Osteoblast (primary cell): Measurements from ENCODE around the gene PLEKHG4B. TPM values are rescaled to one million over a fixed set of nuclear protein-coding genes. Genes with fewer than 3 reads are reported as not detected.
A peak's percentile ranks its signal among the peaks of the same experiment; 100 is the strongest.

Experiments used
- DNase-seq: peaks from one replicate; pipeline ENCODE4 v3.0.0; 2011; ENCODE audit warnings: low spot score, mixed read lengths; ENCODE audit not compliant: insufficient read length; ENCODE audit errors: missing footprints
- H2AFZ ChIP-seq: 2 replicates; pipeline ENCODE4 v1.6.0; 2011; ENCODE audit warnings: mild to moderate bottlenecking, low read length
- H3K27ac ChIP-seq: 2 replicates; pipeline ENCODE4 v1.5.1; 2011; ENCODE audit warnings: mild to moderate bottlenecking, low read depth, low read length, moderate library complexity
- H3K27me3 ChIP-seq: 2 replicates; pipeline ENCODE4 v1.6.0; 2012; ENCODE audit warnings: mild to moderate bottlenecking, control low read depth, inconsistent platforms, low read length, moderate library complexity; ENCODE audit not compliant: insufficient read depth
- H3K36me3 ChIP-seq: 2 replicates; pipeline ENCODE4 v1.5.1; 2011; ENCODE audit warnings: mild to moderate bottlenecking, low read length, control low read depth, moderate library complexity; ENCODE audit not compliant: insufficient read depth
- H3K4me1 ChIP-seq: 2 replicates; pipeline ENCODE4 v1.5.1; 2011; ENCODE audit warnings: mild to moderate bottlenecking, low read length, control low read depth, moderate library complexity; ENCODE audit not compliant: insufficient read depth
- H3K4me2 ChIP-seq: 2 replicates; pipeline ENCODE4 v1.6.0; 2011; ENCODE audit warnings: mild to moderate bottlenecking, low read length; ENCODE audit not compliant: insufficient read depth
- H3K4me3 ChIP-seq: fragments of 200-600 bp; sonication (generic); 3 replicates; pipeline ENCODE4 v1.5.1; 2012; ENCODE audit warnings: mild to moderate bottlenecking, low read length, inconsistent platforms; ENCODE audit not compliant: insufficient read depth
- H3K79me2 ChIP-seq: 2 replicates; pipeline ENCODE4 v1.6.0; 2012; ENCODE audit warnings: mild to moderate bottlenecking, low read length, control low read depth, inconsistent platforms; ENCODE audit not compliant: insufficient read depth
- H3K9me3 ChIP-seq: 2 replicates; pipeline ENCODE4 v1.5.1; 2011; ENCODE audit warnings: low read depth, low read length, control low read depth
- H4K20me1 ChIP-seq: 2 replicates; pipeline ENCODE4 v1.6.0; 2012; ENCODE audit warnings: mild to moderate bottlenecking, low read length, control low read depth; ENCODE audit not compliant: insufficient read depth
- total RNA-seq: library from RNA; depleted of rRNA; stranded (reverse); fragments of >200 nt; gene quantifications from 2 replicates; pipeline ENCODE4 v1.2.3, GENCODE V29; 2012
- TF ChIP-seq, protein P1 (sequence below): IDR thresholded peaks from 2 replicates; pipeline ENCODE4 v1.5.1; 2011; ENCODE audit warnings: mild to moderate bottlenecking, low read depth, low read length, moderate library complexity; ENCODE audit errors: extremely low read depth

The PLEKHG4B gene
- total RNA-seq, 1 donor: 0.36 TPM

DNA sequence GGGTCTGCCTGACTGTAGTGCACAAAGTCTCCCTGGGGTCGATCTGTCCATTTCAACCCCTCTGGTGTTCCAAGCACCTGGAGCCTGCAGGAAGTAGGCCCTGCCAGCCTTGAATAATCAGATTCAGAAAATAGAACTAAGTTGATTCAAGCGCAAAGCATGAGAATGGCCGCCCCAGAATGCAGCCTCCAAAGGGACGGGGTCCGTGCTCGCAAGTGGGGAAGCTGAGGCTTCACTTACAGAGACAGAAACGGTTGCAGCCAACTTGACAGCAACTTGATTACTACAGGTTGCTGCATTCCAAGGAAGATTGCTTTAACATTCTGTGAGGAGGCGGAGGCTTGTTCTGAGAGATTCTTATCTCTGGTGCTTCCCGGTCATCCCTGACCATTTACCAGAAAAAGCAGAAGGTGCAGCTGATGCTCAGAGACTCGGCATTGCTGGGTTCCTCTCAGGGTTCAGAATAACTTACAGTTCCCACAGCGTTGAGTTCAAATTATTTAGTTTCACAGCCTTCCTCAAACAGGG, 84.4 kb downstream of the PLEKHG4B start:
- no peak overlapping the region for H3K27ac ChIP-seq
- no peaks in the 10 kb centered on the region for H3K36me3 ChIP-seq
- no peak overlapping the region for H3K4me2 ChIP-seq
- no peak overlapping the region for H3K4me3 ChIP-seq
- DNase-seq: peak; percentile 39
- H2AFZ ChIP-seq: no peak overlapping the region
- H3K27me3 ChIP-seq: peaks cover 39% of the 10 kb centered on the region
- H3K4me1 ChIP-seq: no peaks in the 10 kb centered on the region
- TF ChIP-seq, protein P1, sequence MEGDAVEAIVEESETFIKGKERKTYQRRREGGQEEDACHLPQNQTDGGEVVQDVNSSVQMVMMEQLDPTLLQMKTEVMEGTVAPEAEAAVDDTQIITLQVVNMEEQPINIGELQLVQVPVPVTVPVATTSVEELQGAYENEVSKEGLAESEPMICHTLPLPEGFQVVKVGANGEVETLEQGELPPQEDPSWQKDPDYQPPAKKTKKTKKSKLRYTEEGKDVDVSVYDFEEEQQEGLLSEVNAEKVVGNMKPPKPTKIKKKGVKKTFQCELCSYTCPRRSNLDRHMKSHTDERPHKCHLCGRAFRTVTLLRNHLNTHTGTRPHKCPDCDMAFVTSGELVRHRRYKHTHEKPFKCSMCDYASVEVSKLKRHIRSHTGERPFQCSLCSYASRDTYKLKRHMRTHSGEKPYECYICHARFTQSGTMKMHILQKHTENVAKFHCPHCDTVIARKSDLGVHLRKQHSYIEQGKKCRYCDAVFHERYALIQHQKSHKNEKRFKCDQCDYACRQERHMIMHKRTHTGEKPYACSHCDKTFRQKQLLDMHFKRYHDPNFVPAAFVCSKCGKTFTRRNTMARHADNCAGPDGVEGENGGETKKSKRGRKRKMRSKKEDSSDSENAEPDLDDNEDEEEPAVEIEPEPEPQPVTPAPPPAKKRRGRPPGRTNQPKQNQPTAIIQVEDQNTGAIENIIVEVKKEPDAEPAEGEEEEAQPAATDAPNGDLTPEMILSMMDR: no peak
- H3K79me2 ChIP-seq: no peaks in the 10 kb centered on the region
- H3K9me3 ChIP-seq: no peaks in the 10 kb centered on the region
- no peaks in the 10 kb centered on the region for H4K20me1 ChIP-seq

DNA sequence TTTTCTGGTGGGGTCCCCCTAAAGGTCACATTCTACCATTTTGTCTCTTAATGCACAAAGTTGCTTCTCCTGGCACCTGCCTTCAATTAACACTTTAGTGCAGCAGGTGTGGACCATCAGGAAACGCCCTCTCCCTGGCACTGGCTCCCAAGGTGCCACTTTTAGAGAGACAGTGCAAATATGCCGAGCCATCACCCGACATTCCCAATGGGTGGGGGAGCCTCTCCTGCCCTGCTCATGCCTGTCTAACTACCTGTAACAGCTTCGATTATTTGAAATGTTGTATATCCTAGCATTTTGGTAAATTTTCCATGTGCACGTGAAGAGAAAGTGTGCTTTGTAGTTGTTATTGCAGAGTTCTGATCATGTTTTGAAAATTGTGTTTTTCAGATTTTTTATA, 86.1 kb downstream of the PLEKHG4B start:
- no peaks in the 10 kb centered on the region for H3K9me3 ChIP-seq
- H3K4me1 ChIP-seq: no peaks in the 10 kb centered on the region

DNA sequence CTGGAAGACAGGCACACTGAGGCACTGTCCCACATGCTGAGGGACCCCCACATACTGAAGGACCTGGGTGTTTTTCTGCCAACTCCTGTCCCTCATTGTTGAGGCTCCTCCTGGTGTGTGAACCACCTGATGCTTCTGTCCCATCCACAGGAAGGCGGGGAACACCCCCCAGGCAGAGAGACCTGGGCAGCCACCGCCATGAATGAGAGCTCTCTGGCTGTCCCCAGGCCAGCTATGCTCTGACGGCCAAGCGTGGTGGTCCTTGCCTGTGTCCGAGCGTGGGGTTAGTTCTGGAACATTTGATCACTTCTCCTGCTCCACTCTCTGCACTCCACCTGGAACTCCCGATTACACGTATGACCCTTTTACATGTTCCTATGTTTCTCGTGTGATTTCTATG, 87.4 kb downstream of the PLEKHG4B start:
- no peak overlapping the region for H2AFZ ChIP-seq
- TF ChIP-seq, protein P1: no peak
- no peaks in the 10 kb centered on the region for H3K36me3 ChIP-seq

More for the DNA sequence above, 86.1 kb downstream of the PLEKHG4B start:
- Histone ChIP-seq H3K4me2 (no peak overlapping the region), H3K27ac (no peak overlapping the region), H3K4me3 (no peak overlapping the region), H3K79me2 (no peaks in the 10 kb centered on the region), H3K36me3 (no peaks in the 10 kb centered on the region), H4K20me1 (no peaks in the 10 kb centered on the region), H2AFZ (no peak overlapping the region), H3K27me3 (peaks cover 39% of the 10 kb centered on the region)
- TF ChIP-seq, protein P1: no peak
- DNase-seq: peak; percentile 6

DNA sequence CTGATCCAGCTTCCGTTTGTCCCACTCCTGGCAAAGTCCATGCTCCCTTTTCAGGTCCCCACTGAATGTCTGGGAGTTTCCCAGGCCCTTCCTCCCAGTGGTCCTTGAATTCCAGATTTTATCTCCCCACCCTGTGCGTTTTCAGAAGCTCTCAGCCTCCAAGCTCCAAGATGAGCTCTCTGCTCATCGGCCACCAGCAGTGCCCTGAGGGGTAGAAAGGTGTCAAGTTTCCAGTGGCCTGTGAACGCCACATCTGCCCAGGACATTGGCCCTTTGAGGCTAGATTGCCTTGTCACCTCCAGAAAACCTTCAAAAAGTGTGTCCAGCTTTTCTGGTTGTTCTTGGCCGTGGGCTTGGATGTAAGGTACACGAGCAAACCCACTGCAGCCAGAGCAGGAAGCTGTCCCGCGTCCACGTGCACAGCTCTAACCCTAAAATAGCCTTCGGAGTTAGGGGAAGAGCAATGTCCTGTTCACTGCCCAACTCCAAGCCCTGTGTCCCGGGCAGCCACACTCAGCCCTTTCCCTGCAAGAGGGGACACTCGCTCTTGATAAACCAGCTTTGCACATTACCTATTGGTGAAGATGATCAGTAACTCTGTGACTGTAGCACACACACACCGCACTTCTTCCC, 88.4 kb downstream of the PLEKHG4B start:
- peak; percentile 35 for DNase-seq
- H4K20me1 ChIP-seq: no peaks in the 10 kb centered on the region

More for the DNA sequence above, 87.4 kb downstream of the PLEKHG4B start:
- no peak overlapping the region for H3K27ac ChIP-seq
- H3K9me3 ChIP-seq: no peaks in the 10 kb centered on the region
- no peak overlapping the region for H3K4me2 ChIP-seq
- H4K20me1 ChIP-seq: no peaks in the 10 kb centered on the region
- no peaks in the 10 kb centered on the region for H3K79me2 ChIP-seq
- H3K4me1 ChIP-seq: no peaks in the 10 kb centered on the region
- no peak overlapping the region for H3K4me3 ChIP-seq
- no peak for DNase-seq
- peaks cover 39% of the 10 kb centered on the region for H3K27me3 ChIP-seq

More for the DNA sequence above, 88.4 kb downstream of the PLEKHG4B start:
- TF ChIP-seq, protein P1: no peak
- H3K4me1 ChIP-seq: no peaks in the 10 kb centered on the region
- no peaks in the 10 kb centered on the region for H3K36me3 ChIP-seq
- peaks cover 39% of the 10 kb centered on the region for H3K27me3 ChIP-seq
- no peak overlapping the region for H2AFZ ChIP-seq
- no peak overlapping the region for H3K27ac ChIP-seq
- H3K4me2 ChIP-seq: no peak overlapping the region
- H3K9me3 ChIP-seq: no peaks in the 10 kb centered on the region
- no peak overlapping the region for H3K4me3 ChIP-seq
- no peaks in the 10 kb centered on the region for H3K79me2 ChIP-seq
